Neural progenitor cell (in vitro differentiated cells): ENCODE measurements around the gene TMC8. TPM values are rescaled to one million over a fixed set of nuclear protein-coding genes. Genes with fewer than 3 reads are reported as not detected.
A peak's percentile ranks its signal among the peaks of the same experiment; 100 is the strongest.

Source experiments
- DNase-seq: peaks from one replicate; pipeline ENCODE4 v3.0.0-alpha.2; 2016; ENCODE audit warnings: low spot score
- H2AFZ ChIP-seq: fragments of 200-600 bp; sonication (generic); replicated peaks from 2 replicates; pipeline ENCODE4 v1.6.1; 2016; ENCODE audit warnings: antibody characterized with exemption
- H3F3A ChIP-seq: fragments of 200-600 bp; sonication (generic); 2 replicates; pipeline ENCODE4 v1.6.1; 2016; ENCODE audit warnings: antibody characterized with exemption, low read depth
- H3K27ac ChIP-seq: fragments of 200-600 bp; sonication (generic); 2 replicates; pipeline ENCODE4 v1.5.1; 2016; ENCODE audit warnings: mild to moderate bottlenecking
- H3K27me3 ChIP-seq: fragments of 200-600 bp; sonication (generic); 2 replicates; pipeline ENCODE4 v1.6.1; 2016; ENCODE audit warnings: mild to moderate bottlenecking, moderate library complexity
- H3K36me3 ChIP-seq: fragments of 200-600 bp; sonication (generic); 2 replicates; pipeline ENCODE4 v1.5.1; 2016
- H3K4me1 ChIP-seq: fragments of 200-600 bp; sonication (generic); 2 replicates; pipeline ENCODE4 v1.6.1; 2016; ENCODE audit warnings: mixed run types
- H3K4me2 ChIP-seq: fragments of 200-600 bp; sonication (generic); 2 replicates; pipeline ENCODE4 v1.6.1; 2016
- H3K4me3 ChIP-seq: fragments of 200-600 bp; sonication (generic); 2 replicates; pipeline ENCODE4 v1.5.1; 2016
- H3K79me2 ChIP-seq: fragments of 200-600 bp; sonication (generic); 2 replicates; pipeline ENCODE4 v1.6.1; 2016; ENCODE audit warnings: low read depth
- H3K9ac ChIP-seq: fragments of 200-600 bp; sonication (generic); 2 replicates; pipeline ENCODE4 v1.6.1; 2016
- H3K9me3 ChIP-seq: fragments of 200-600 bp; sonication (generic); 2 replicates; pipeline ENCODE4 v1.5.1; 2016; ENCODE audit warnings: low read depth
- H4K20me1 ChIP-seq: fragments of 200-600 bp; sonication (generic); 2 replicates; pipeline ENCODE4 v1.6.1; 2016; ENCODE audit warnings: low read depth
- H3K27ac Mint-ChIP-seq: 3 replicates; pipeline ENCODE4 v1.8.0; 2021; ENCODE audit warnings: mixed read lengths
- H3K27me3 Mint-ChIP-seq: 2 replicates; pipeline ENCODE4 v1.8.0; 2022; ENCODE audit warnings: low read depth, mild to moderate bottlenecking, inconsistent platforms, moderate library complexity, mixed read lengths; ENCODE audit not compliant: insufficient read depth
- H3K36me3 Mint-ChIP-seq: 3 replicates; pipeline ENCODE4 v1.8.0; 2021; ENCODE audit warnings: mixed read lengths
- H3K4me1 Mint-ChIP-seq: 3 replicates; pipeline ENCODE4 v1.8.0; 2021; ENCODE audit warnings: mixed read lengths
- H3K4me3 Mint-ChIP-seq: 3 replicates; pipeline ENCODE4 v1.8.0; 2021; ENCODE audit warnings: mild to moderate bottlenecking, moderate library complexity, mixed read lengths
- H3K9me3 Mint-ChIP-seq: 3 replicates; pipeline ENCODE4 v1.8.0; 2020; ENCODE audit warnings: mixed read lengths
- EZH2 ChIP-seq: fragments of 200-600 bp; sonication (generic); IDR thresholded peaks from 2 replicates; pipeline ENCODE4 v1.6.1; 2017; ENCODE audit warnings: antibody characterized with exemption, mild to moderate bottlenecking, moderate library complexity
- EZH2phosphoT487 ChIP-seq: fragments of 200-600 bp; sonication (generic); IDR thresholded peaks from 2 replicates; pipeline ENCODE4 v1.6.1; 2017; ENCODE audit warnings: antibody characterized with exemption
- total RNA-seq: library from RNA; depleted of rRNA; stranded (reverse); fragments of >200 nt; gene quantifications from 2 replicates; pipeline ENCODE4 v1.2.3, GENCODE V29; 2015; ENCODE audit warnings: low replicate concordance
- TF ChIP-seq, protein P1 (sequence below): fragments of 200-600 bp; sonication (generic); IDR thresholded peaks from 2 replicates; pipeline ENCODE4 v1.5.1; 2017; ENCODE audit warnings: antibody characterized with exemption, mild to moderate bottlenecking

Gene TMC8
- total RNA-seq, 1 donor from 2014 or later, result not detected

GRCh38 chr17:78110363-78111015 lies 20.1 kb upstream of the TMC8 start:
- Histone ChIP-seq H3K4me2 (no peak overlapping the region), H3K4me3 (no peak overlapping the region), H3K9me3 (no peaks in the 10 kb centered on the region), H3F3A (no peaks in the 10 kb centered on the region), H3K27ac (no peak overlapping the region), H3K27me3 (no peaks in the 10 kb centered on the region), H3K79me2 (no peaks in the 10 kb centered on the region), H3K4me1 (no peaks in the 10 kb centered on the region), H4K20me1 (no peaks in the 10 kb centered on the region), H2AFZ (no peak overlapping the region), H3K9ac (no peak overlapping the region), H3K36me3 (no peaks in the 10 kb centered on the region)
- peak overlapping the region; percentile 50 for H3K27ac Mint-ChIP-seq
- peaks cover 5% of the 10 kb centered on the region for H3K36me3 Mint-ChIP-seq
- H3K4me3 Mint-ChIP-seq, result no peak overlapping the region
- DNase-seq, result no peak
- peaks cover 9% of the 10 kb centered on the region for H3K4me1 Mint-ChIP-seq
- TF ChIP-seq, protein P1, sequence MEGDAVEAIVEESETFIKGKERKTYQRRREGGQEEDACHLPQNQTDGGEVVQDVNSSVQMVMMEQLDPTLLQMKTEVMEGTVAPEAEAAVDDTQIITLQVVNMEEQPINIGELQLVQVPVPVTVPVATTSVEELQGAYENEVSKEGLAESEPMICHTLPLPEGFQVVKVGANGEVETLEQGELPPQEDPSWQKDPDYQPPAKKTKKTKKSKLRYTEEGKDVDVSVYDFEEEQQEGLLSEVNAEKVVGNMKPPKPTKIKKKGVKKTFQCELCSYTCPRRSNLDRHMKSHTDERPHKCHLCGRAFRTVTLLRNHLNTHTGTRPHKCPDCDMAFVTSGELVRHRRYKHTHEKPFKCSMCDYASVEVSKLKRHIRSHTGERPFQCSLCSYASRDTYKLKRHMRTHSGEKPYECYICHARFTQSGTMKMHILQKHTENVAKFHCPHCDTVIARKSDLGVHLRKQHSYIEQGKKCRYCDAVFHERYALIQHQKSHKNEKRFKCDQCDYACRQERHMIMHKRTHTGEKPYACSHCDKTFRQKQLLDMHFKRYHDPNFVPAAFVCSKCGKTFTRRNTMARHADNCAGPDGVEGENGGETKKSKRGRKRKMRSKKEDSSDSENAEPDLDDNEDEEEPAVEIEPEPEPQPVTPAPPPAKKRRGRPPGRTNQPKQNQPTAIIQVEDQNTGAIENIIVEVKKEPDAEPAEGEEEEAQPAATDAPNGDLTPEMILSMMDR, result no peak
- no peak for TF ChIP-seq EZH2phosphoT487
- TF ChIP-seq EZH2, result no peak
- no peaks in the 10 kb centered on the region for H3K9me3 Mint-ChIP-seq
- peaks cover 6% of the 10 kb centered on the region for H3K27me3 Mint-ChIP-seq

DNA sequence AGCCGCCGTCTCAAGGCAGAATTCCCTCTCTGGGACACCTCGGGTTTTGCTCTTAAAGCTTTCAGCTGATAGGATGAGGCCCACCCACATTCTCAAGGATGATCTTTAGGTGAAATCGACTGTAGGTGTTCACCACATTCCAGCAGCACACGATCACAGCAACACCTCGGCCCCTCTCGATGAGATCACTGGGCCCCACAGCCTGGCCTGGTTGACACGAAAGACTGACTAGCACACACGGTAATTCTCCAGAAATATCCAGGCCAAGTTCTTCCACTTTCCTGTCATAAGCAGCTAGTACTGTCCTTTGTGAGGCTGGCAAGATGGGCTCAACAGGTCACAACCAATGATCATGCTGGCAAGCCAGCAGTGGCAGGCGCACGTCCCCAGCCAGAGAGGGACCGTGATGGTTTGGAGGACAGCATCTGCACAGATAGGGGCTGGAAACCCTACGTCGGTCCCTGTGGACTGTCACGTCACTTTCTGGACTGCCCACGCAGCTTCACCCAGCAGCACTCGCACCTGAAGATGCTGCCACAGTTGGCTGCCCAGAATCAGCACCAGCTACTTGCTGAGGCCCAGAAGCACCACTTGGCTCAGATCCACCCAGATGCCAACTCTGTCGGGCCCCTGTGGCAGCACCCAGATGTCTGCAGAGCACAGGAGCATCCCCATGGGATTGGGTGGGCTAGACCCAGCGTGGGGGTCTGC lies 19.4 kb upstream of the TMC8 start:
- Mint-ChIP-seq H3K27me3 (peaks cover 6% of the 10 kb centered on the region), H3K9me3 (no peaks in the 10 kb centered on the region), H3K27ac (no peak overlapping the region), H3K4me3 (no peak overlapping the region), H3K4me1 (peaks cover 9% of the 10 kb centered on the region), H3K36me3 (peaks cover 5% of the 10 kb centered on the region)
- no peaks in the 10 kb centered on the region for H3K79me2 ChIP-seq
- H3K9ac ChIP-seq, result no peak overlapping the region
- H3K27me3 ChIP-seq, result no peaks in the 10 kb centered on the region
- H3K36me3 ChIP-seq, result no peaks in the 10 kb centered on the region
- no peak overlapping the region for H3K4me3 ChIP-seq
- no peaks in the 10 kb centered on the region for H3K9me3 ChIP-seq
- no peak overlapping the region for H3K4me2 ChIP-seq
- H2AFZ ChIP-seq, result no peak overlapping the region
- TF ChIP-seq EZH2phosphoT487 (no peak), EZH2 (no peak)
- TF ChIP-seq, protein P1, result no peak
- no peak overlapping the region for H3K27ac ChIP-seq
- H3F3A ChIP-seq, result no peaks in the 10 kb centered on the region
- no peak for DNase-seq
- no peaks in the 10 kb centered on the region for H4K20me1 ChIP-seq
- H3K4me1 ChIP-seq, result no peaks in the 10 kb centered on the region

DNA sequence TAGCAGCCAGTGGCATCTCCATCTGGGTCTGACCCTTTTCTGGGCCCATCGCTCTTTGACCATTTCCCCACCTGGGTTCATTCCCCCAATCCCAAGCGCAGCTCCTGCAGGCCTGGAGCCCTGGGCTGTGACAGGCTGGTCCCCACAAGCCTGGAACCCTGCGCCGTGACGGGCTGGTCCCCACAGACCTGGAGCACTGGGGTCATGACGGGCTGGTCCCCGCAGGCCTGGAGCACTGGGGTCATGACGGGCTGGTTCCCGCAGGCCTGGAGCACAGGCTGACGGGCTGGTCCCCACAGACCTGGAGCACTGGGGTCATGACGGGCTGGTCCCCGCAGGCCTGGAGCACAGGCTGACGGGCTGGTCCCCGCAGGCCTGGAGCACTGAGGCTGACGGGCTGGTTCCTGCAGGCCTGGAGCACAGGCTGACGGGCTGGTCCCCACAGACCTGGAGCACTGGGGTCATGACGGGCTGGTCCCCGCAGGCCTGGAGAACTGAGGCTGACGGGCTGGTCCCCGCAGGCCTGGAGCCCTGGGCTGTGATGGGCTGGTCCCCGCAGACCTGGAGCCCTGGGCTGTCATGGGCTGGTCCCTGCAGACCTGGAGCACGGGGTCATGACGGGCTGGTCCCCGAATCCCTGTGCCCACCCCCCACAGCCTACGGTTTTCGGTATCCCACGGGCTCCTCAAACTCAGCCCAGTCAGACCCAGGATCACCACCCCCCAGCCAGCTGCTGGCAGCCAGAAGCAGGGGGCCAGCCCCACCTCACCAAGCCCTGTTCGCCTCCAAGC lies 18.6 kb upstream of the TMC8 start:
- H3K9ac ChIP-seq, result no peak overlapping the region
- no peak for DNase-seq
- peaks cover 9% of the 10 kb centered on the region for H3K4me1 Mint-ChIP-seq
- H3K4me1 ChIP-seq, result no peaks in the 10 kb centered on the region
- no peak for TF ChIP-seq EZH2
- TF ChIP-seq EZH2phosphoT487, result no peak
- TF ChIP-seq, protein P1, result no peak
- no peaks in the 10 kb centered on the region for H3K9me3 ChIP-seq
- H3K36me3 Mint-ChIP-seq, result peaks cover 4% of the 10 kb centered on the region
- no peak overlapping the region for H3K4me3 ChIP-seq
- no peaks in the 10 kb centered on the region for H3K9me3 Mint-ChIP-seq
- no peak overlapping the region for H3K27ac ChIP-seq
- H2AFZ ChIP-seq, result no peak overlapping the region
- no peaks in the 10 kb centered on the region for H3K36me3 ChIP-seq
- H4K20me1 ChIP-seq, result no peaks in the 10 kb centered on the region
- H3K27ac Mint-ChIP-seq, result no peak overlapping the region
- no peaks in the 10 kb centered on the region for H3K79me2 ChIP-seq
- H3K4me3 Mint-ChIP-seq, result no peak overlapping the region
- H3F3A ChIP-seq, result no peaks in the 10 kb centered on the region
- H3K27me3 ChIP-seq, result no peaks in the 10 kb centered on the region
- peaks cover 6% of the 10 kb centered on the region for H3K27me3 Mint-ChIP-seq
- H3K4me2 ChIP-seq, result no peak overlapping the region
